HG03469 (cell line): Measurements from ENCODE around the gene GIPC3.

ENCODE experiments used
- ATAC-seq: cut with Tn5 transposase; IDR thresholded peaks from one replicate; pipeline ENCODE4 v1.9.1; 2021; ENCODE audit warnings: mild to moderate bottlenecking, moderate library complexity, moderate number of reproducible peaks; ENCODE audit not compliant: unreplicated experiment

GIPC3 gene, protein sequence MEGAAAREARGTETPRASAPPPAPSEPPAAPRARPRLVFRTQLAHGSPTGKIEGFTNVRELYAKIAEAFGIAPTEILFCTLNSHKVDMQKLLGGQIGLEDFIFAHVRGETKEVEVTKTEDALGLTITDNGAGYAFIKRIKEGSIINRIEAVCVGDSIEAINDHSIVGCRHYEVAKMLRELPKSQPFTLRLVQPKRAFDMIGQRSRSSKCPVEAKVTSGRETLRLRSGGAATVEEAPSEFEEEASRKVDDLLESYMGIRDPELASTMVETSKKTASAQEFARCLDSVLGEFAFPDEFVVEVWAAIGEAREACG

DNA sequence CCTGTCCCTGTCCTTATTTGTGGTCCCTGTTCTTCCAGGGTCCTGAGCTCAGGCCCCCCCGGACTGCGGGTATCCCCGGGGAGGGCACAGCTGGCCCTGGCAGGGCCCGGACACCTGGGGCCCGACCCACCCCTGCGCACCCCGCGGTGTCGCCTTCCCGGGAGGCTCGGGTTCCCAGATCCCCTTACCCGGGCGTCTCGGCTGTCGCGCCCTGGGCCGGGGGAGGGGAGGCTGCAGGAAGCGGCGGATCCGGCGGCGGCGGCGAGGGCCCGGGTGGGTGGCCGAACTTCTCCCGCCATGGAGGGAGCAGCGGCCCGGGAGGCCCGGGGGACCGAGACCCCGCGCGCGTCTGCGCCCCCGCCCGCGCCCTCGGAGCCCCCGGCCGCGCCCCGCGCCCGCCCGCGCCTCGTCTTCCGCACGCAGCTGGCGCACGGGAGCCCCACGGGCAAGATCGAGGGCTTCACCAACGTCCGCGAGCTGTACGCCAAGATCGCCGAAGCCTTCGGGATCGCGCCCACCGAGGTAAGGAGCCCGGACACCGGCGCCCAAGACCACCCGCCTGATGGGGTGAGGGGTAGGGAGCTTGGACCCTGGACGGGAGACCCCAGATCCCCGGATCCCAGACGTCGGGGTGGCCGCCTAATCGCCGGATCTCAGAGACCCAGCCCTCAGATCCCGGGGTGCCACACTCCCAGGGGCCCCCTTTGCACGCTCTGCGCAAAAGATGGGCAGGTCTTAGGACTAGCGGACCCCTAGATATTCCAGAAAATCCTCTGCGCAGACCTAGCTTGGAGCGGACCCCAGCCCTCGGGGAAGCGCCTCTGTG, at the start of gene GIPC3:
Gene GIPC3 (plus strand): TSS at position 178 of the 826 bp plus-strand sequence. CDS start 120 bp downstream, at position 298.
- ATAC-seq = no peak

DNA sequence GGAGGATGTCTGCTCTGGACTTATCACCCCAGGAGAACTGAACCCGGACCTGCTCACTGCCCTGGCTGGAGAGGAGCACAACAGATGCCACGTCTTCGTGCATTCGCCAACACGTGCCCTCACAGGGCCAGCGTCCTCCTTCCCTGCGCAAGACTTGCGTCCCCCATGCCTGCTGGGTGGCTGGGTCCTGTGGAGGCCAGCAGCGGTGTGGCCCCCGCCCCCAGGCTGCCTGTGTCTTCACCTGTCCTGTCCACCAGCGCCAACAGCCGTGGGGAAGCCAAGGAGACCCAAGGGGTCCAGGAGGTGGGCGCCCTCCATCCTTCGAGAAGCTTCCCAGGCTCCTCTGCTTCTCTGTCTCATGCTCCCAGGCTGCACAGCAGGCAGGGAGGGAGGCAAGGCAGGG, 49.7 kb upstream of the GIPC3 start:
- ATAC-seq = no peak

DNA sequence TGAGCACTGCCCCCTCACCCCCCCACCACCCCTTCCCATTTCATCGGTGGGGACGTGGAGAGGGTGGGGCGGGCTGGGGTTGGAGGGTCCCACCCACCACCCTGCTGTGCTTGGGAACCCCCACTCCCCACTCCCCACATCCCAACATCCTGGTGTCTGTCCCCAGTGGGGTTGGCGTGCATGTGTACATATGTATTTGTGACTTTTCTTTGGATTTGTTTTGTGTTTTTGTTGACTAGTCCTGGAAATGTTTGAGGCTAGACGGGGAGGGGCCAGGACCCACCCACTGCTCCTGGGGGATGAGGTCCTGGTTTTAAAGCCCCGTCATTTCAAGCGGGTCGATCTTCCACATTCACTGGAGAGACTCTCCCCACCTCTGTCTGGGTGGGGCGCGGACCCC, 49.3 kb upstream of the GIPC3 start:
- no peak for ATAC-seq

DNA sequence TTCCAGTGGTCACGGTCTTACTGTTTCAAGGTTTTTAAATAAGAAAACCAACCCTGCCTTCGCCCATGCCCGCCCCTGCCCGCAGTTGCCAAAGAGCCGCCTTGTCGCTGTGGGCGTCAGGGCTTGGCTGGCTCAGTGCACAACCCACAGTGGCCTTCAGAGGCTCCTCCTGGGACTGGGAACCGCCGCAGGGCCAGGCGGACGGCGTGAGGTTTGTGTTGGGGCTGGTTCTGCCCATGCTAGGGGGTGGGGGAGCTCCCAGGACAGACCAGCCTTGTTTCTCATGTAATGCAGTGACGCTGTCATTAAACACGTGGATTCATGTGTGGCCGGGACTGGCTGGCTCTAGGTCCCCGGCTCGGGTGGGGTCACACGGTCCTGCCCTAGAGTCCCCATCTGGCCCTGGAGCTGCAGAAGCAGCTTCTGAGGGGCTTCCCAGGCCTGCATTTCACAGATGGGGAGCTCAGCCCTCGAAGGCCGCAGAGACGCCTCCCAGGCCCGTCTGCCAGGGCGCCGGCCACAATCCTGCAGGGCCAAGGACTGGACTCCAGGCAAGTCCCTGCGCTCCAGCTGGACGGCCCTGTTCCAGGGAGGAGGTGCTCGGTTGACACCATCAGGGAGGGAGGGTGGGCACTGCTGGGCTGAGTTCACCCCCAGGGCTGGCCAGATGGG, 48.7 kb upstream of the GIPC3 start:
- no peak for ATAC-seq

DNA sequence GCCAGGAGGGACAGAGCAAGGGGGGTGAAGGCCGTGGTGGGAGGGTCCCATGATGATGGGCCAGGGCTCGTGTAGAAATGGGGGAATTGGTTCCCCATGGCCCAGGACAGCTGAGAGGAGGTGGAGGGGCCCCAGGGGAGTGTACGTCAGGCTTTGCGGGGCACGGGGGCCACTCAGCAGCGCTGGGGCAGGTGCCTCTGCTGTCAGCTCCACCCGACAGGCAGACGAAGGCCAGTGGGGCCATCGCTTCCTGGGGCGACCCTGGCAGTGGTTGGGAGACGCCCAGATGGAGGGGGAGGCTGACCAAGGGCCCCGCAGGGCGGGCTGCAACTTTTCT, 48.2 kb upstream of the GIPC3 start:
- no peak for ATAC-seq

DNA sequence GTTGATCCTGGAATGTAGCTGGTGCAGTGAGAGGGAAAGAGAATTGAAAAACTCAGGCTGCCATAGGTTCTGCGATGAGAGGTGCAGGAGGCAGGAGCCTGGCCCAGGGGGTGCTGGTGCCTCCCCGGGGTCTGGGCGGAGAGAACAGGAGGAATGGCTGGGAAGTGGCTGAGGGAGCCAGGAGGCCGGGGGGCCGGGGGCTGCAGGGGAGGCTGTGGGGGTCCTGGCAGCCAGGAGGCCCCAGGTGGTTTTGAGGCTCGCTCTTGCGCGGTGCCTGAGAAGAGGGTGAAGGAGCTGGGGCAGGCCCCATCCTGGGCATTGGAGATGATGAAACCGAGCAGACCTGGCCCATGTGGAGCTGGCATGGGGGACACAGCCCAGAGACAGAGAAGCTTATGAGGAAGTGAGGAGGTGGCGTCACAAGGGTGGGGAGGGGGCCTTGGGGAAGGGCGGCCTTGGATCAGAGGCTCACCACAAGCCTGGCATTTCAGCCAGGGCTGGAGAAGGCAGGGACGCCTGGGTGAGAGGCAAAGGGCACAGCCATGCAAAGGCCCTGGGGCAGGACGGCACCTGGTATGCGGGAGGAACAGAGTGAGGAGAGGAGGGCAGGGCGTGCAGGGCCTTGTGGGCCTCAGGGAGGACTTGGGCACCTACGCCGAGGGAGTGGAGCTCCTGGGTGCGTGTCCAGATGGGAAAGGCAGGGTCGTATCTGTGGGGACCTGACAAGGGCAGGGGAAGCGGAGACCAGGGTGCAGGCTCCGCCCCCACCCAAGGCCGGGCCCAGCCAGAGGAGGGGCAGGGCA, 47.6 kb upstream of the GIPC3 start:
- no peak for ATAC-seq

DNA sequence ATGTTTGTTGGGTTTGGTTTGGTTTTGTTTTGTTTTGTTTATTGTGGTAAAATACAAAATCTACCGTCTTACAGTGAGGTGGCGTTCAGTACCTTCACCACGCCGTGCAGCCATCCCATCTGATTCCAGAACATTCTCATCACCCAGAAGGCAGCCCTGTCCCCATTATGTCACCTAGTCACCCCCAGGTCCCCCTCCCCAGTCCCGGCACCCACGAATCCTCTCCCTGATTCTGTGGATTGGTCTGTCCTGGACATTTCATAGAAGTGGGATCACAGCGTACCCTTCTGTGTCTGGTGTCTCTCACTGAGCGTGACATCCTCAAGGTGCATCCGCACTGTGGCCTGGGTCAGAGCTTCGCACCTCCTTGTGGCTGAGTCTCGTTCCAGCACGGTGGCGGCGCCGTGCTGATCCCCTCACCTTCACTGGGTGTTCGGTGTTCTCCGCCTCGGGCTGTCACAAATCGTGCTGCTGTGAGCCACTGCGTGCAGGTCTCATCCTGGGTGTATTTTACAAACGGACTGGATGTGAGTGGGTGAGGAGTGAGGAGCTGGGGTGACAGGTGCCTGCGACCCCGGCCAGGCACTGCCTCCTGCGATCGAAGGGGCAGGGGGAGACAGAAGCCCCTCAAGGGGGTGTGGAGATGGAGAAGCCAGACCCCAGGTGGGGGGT, 46.9 kb upstream of the GIPC3 start:
- ATAC-seq = no peak

DNA sequence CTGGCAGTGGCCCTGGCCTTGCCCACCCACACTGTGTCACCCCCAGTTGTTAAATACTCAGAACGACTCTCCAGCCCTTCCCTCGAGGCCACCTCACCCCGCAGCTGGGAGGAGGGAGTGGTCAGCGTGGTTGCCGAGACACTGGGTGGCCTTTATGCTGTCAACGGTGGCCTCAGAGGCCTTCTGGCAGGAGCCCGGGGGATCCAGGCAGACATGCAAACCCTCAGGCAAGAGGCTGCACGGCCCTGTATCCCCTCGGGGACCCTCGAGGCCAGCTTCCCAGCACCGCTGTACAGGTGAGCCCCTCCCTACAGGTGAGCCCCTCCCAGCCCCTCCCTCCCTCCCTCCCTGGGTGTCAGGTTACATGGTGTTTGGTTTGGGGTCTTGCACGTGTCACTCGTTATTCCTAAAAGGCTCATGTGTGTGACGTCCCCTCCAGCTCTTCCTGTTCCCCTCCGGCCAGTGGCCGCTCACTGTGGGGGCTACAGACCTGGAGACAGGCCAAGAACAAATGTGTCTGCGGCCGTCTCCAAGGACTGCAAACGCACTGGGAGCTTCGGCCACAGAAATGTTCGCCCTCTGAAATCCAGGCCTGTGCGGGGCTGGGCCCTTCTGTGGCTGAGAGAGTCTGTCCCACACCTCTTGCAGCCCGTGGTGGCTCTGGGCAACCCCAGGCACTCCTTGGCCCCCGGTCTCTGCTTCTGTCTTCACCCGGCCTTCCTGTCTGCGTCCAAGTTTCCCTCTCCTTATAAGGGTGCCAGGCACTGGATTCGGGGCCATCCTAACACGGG, 46.1 kb upstream of the GIPC3 start, which contains the start of gene TEKTIP1:
Gene TEKTIP1 (plus strand): TSS at position 210 of the 791 bp plus-strand sequence. CDS start 4 bp downstream, at position 214.
- no peak for ATAC-seq

DNA sequence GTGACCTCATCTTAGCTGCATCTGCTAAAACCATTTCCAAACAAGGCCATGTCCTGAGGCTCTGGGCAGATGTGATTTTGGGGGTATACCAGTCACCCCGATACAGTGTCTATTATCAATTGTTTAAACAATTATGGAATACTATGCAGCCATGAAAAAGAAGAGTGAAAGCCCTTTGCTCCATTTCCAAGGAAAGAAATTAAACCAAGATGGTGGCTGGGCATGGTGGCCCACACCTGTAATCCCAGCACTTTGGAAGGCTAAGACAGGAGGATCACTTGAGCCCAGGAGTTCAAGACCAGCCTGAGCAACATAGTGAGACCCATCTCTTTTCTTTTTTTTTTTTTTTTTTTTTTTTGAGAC, 45.5 kb upstream of the GIPC3 start:
- no peak for ATAC-seq

DNA sequence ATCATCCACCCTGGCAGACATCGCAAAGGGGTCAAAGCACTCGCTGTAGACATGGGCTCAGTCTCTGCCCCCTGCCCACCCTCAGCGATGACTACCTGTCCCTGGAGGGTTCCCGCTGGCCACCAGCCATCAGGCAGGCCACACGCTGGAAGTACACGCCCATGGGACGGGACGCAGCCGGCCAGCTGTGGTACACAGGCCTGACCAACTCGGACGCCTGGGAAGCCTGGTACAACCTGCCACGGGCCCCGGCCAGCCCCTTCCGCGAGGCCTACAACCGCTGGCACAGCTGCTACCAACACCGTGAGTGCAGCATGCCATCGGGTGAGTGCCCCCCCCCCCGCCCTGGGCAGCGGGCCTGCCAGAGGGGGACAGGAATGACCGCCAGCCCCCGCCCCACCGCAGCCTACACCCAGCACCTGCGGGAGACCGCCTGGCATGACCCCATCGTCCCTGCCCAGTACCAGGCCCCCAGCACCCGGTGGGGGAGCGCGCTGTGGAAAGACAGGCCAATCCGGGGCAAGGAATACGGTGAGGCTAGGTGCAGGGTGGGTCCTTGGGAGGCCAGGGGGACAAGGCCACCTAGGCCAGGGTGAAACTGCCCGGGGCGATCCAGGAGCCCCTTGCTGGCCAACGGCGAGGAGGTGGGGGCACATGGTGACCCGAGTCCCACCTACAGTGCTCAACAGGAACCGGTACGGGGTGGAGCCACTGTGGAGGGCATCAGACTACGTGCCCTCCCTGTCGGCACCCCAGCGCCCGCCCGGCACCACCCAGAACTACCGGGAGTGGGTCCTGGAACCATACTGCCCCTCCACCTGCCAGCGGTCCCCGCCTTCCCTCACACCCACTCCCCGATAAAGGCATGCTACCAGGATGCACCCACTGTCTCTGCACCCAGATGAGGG, 41.9 kb upstream of the GIPC3 start:
- no peak for ATAC-seq

DNA sequence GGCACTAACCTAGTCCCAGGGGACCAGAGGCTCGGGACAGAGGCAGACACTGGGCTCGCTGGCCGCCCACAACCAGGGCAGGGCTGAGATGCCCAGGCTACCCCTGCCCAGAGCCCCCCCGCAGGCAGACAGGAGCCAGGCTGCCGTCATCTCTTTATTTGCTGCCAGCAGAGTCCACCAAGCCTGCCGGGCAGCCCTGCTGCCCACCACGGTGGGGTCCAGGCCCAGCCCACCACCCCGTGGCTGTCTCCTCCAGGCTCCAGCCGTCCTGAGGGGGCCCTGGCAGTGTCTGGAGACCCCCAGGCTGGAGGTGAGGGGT, 41.3 kb upstream of the GIPC3 start:
- no peak for ATAC-seq

DNA sequence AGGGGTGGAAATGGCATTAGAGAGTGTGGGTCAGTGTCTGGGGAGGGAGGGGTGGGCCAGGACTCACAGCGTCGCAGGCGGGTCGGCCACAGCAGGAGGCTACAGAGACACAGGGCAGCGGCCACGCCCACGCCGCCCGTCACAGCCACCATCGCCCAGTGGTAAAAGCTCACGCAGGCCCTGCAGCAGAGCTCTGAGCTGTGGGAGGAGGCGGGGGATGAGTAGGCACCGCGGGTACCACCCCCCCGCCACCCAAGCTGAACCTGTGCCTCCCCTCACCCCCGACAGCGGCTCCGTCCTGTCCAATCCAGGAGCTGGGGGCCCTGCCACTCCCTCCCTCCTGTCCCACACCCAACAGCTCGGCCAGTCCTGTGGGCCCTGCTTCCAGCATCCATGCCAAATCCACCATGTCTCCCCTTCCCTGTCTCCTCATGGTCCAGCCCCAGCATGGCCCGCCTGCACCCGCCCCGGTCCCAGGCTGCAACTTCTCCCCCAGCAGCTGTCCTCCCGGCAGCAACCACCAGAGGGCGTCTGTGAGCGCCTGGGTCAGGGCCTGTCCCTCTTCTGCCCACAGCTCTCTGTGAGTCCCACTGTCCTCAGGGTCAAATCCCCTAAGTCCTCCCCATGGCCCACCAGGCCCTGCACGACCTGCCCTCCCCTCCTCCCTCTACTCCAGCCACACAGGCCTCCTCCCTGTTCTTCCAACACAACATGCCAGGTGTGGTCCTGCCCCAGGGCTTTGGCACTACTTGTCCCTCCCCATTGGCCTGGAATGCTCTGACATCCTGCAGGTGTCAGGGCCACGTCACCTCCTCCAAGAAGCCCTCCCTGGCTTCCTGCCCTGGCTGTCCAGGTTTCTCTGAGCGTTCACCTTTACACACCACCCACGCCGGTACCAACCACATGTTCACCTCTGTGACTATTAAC, 40.3 kb upstream of the GIPC3 start:
- no peak for ATAC-seq

DNA sequence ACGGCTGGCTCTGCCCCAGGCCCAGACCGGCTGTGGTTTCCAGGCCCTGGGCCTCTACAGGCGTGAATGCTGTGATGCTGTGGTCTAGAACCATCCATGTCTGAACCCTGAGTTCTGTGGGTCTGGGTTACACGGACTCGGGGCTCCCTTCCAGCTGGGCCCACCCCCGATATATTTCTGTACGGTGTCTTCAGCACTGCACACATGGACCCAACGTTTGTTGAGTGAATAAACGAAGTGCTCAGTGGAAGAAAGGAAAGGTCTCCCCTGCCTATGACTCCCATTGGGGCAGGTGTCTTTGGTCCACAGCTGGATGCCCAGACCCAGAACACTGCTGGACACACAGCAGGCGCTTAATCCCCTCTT, 39.6 kb upstream of the GIPC3 start:
- ATAC-seq = no peak

DNA sequence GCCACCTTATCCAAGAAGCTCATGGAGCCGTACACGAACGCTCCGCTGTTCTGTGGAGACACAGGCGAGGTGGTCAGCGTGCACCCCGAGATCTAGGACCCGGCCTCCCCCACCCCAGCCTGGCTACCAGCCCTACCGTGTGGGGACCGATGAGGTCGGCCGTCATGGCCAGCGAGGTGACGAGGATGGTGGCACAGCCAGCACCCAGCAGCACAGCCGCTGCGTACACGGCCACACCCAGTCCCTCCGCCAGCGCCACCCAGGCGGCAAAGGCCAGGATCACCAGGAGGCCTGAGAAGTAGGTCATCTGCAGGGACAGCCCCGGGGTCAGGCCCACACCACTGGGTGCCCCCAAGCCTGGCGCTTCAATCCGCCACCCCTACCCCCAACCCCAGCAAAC, 39.2 kb upstream of the GIPC3 start:
- ATAC-seq = no peak

DNA sequence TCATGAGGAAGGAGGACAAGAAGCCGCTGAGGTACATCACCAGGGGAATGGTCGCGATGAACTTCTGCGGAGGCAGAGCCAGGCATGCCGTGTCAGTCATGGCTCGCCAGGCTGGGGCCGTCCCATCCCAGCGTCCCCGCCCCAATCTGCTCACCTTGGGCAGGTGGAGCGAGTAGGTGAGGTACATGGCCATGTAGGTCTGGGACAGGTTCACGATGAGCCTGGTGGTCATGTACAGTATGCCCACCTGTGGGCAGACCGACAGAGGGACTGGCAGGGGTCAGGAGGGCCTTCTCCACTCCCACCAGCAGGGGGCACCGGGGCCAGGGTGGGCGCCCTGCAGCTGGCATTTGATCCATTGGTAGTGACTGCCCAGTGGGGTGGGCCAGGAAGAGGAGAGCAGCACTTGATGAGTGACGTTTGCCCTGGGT, 38.0 kb upstream of the GIPC3 start:
- ATAC-seq = no peak

DNA sequence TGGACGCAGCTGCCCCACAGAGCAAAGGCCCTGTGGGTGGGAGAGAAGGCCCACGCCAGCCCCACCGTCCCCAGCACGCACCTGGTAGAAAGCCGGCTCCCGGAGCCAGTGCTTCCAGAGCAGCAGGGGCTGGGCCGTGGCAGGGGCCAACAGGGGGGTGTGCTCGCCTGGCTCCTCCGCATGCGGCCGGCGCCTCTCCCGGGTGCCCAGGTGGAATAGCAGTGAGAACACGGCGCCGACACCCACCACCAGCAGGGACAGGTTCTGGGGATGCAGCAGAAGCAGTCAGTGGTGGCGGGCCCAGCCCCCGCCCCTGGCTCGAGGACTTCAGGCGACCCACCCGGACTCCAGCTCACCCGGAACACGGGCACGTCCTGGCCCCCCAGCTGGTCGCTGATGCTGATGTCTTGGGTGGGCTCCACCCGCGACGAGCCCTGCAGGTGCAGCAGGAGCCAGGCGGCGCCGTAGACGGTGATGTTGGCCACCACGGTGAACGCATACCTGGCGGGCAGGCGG, 37.5 kb upstream of the GIPC3 start:
- no peak for ATAC-seq

DNA sequence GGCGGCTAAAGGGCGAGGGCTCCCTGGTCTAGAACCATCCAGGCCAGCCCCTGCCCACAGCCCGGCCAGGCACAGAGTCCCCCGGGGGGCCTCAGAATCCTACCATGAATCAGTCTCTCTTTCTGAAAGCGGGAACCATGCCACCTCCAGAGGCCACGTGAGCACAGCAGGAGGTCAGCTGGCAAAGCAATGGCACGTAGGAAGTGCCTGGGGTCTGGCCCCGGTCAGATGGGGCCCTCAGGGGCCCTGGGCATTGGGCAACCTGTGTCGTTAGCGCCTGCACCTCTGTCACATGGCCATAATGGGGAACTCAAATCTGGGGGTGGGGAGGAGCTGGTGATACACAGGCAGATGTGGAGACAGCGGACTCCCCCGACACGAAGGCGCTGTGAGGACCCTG, 36.7 kb upstream of the GIPC3 start:
- no peak for ATAC-seq

DNA sequence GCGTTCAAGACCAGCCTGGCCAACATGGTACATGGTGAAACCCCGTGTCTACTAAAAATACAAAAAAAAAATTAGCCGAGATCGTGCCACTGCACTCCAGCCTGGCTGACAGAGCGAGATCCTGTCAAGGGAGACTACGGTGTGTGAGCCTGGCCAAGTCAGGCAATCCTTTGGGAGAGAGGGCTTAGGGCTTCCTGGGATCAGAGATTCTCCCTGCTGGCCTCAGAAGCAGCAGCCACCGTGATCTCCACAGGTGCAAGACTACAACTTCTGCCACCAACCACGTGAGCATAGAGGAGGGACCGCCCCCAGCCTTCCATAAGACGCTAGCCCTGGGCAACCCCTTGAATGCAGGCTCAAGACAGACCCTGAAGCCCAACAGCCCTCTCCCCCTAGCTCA, 35.5 kb upstream of the GIPC3 start:
- ATAC-seq = no peak
